Tibial artery (tissue), 4 donors: ENCODE data around the gene ZNF280C.

Source experiments
- DNase-seq, 2 donors: peaks; one replicate each; pipeline ENCODE4 v3.0.0-alpha.2; 2019
- H3K27ac ChIP-seq, 2 donors: fragments of 200-600 bp; sonication (generic) in 1 of 2; 1 replicate in 1 of 2; 2 replicates in 1 of 2; pipeline ENCODE4 v1.5.1; 2018 to 2019; ENCODE audit warnings: mild to moderate bottlenecking in 1 of 2
- H3K27me3 ChIP-seq, 2 donors: fragments of 200-600 bp; sonication (generic) in 1 of 2; one replicate each; pipeline versions ENCODE4 v1.5.1 to v1.6.0; 2016 to 2019
- H3K36me3 ChIP-seq, 3 donors: fragments of 200-600 bp; sonication (generic) in 2 of 3; one replicate each; pipeline ENCODE4 v1.5.1; 2016 to 2019; ENCODE audit warnings: mild to moderate bottlenecking in 2 of 3
- H3K4me1 ChIP-seq, 4 donors: fragments of 200-600 bp; sonication (generic) in 2 of 4; 1 replicate in 3 of 4; 2 replicates in 1 of 4; pipeline ENCODE4 v1.5.1; 2016 to 2019
- H3K4me3 ChIP-seq, 2 donors: fragments of 200-600 bp; sonication (generic) in 1 of 2; 1 replicate in 1 of 2; 2 replicates in 1 of 2; pipeline ENCODE4 v1.5.1; 2018 to 2019; ENCODE audit warnings: mild to moderate bottlenecking in 2 of 2
- H3K9me3 ChIP-seq, 3 donors: fragments of 200-600 bp; sonication (generic) in 1 of 3; one replicate each; pipeline ENCODE4 v1.5.1; 2016 to 2019
- intact Hi-C: fragments of 100-400 bp; cut with DNase I; formaldehyde crosslinking; loops from one replicate; pipeline ENCODE4 v1.15.0; 2023; ENCODE audit warnings: low total_unique reads
- TF ChIP-seq, protein P1 (sequence below), 2 experiments: fragments of 200-600 bp in 1 of 2; fragments of 450-650 bp in 1 of 2; IDR thresholded peaks; one replicate each; pipeline ENCODE4 v1.5.1; 2017 to 2019; ENCODE audit warnings: antibody characterized with exemption in 2 of 2, mild to moderate bottlenecking in 1 of 2, moderate library complexity in 1 of 2

Gene ZNF280C

DNA sequence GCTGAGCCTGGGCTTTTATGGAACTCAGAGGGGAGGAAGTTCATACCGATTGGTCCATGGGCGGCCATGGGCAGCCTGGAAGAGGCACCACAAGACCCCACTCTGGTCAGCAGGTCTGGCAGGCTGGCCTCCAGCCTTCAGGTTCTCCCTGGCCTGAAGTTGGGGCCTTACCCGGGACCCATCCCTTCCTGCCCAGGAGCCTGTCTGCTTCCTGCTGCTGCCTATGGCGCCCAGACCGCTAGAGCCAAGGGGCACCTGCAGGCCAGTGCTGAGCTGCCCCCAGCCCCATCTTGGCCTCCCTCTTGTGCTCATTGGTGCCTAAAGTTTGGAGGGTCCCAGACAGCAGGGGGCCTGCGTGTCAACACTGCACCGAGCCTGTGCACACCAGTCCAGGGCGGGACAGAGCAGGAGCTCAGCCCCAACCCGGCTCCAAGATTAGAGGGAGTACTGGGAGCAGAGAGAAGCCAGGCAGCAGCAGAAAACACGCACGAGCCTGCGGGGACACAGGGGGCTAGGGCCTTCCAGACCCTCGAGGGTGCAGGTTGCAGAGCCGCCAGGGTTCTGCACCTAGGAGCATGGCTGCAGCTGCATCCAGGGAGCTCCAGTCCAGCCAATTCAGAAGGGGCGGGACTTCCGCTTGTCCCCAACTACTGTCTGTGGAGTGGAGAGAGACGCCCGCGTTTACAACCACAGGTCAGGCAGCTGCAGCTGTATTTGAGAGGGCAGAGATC, 30.7 kb upstream of the ZNF280C start:
- intact Hi-C loops, result no loop called here
- peaks cover 0 to 9% (median 0%) of the 10 kb centered on the region in 4 donors for H3K4me1 ChIP-seq
- H3K36me3 ChIP-seq, result no peaks in the 10 kb centered on the region
- TF ChIP-seq, protein P1, sequence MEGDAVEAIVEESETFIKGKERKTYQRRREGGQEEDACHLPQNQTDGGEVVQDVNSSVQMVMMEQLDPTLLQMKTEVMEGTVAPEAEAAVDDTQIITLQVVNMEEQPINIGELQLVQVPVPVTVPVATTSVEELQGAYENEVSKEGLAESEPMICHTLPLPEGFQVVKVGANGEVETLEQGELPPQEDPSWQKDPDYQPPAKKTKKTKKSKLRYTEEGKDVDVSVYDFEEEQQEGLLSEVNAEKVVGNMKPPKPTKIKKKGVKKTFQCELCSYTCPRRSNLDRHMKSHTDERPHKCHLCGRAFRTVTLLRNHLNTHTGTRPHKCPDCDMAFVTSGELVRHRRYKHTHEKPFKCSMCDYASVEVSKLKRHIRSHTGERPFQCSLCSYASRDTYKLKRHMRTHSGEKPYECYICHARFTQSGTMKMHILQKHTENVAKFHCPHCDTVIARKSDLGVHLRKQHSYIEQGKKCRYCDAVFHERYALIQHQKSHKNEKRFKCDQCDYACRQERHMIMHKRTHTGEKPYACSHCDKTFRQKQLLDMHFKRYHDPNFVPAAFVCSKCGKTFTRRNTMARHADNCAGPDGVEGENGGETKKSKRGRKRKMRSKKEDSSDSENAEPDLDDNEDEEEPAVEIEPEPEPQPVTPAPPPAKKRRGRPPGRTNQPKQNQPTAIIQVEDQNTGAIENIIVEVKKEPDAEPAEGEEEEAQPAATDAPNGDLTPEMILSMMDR (IDR thresholded peaks at IDR 0.05), result no peak
- no peak overlapping the region for H3K27ac ChIP-seq
- H3K4me3 ChIP-seq, result no peak overlapping the region
- DNase-seq, result no peak
- no peaks in the 10 kb centered on the region for H3K9me3 ChIP-seq
- H3K27me3 ChIP-seq, result no peaks in the 10 kb centered on the region

DNA sequence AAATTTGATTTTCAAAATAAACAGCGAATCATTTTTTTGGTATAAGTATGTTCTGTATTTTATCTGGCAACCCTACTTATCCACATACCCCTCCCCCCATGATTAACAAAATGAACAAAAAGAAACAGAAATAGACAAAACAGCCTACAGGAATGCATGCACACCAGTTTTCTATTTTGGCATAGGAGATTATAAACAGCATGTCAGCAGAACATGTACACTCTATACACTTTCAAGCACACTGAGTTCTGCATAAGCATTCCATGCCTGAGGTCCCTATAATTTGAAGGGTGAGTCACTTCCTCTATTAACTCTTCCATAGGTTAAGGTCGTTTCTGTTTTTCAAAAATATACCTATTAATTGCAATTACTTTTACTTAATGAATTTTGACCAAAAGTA, 28.0 kb upstream of the ZNF280C start:
- intact Hi-C loops, result no loop called here
- Histone ChIP-seq H3K27me3 (no peaks in the 10 kb centered on the region), H3K27ac (no peak overlapping the region), H3K36me3 (no peaks in the 10 kb centered on the region), H3K4me1 (peaks cover 0 to 9% (median 0%) of the 10 kb centered on the region in 4 donors), H3K9me3 (no peaks in the 10 kb centered on the region), H3K4me3 (no peak overlapping the region)
- TF ChIP-seq, protein P1 (IDR thresholded peaks at IDR 0.05), result no peak
- no peak for DNase-seq

DNA sequence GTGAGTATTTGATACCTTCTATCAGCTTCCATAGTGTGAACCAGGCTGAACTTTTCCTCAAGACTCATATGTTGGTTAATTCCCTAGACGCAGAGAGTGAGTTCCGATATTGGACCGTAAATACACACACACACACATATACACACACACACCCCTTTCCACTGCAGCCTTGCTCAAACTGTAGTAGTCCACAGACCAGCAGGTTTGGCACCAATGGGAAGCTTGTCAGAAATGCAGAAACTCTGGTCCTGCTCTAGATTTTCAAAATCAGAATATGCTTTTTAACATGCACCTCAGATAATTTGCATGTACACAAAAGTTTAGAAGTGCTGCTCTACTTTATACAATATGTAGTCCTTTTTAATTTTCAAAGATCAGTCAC, 27.6 kb upstream of the ZNF280C start:
- Histone ChIP-seq H3K9me3 (no peaks in the 10 kb centered on the region), H3K27me3 (no peaks in the 10 kb centered on the region), H3K27ac (no peak overlapping the region), H3K4me3 (no peak overlapping the region), H3K4me1 (peaks cover 0 to 9% (median 0%) of the 10 kb centered on the region in 4 donors), H3K36me3 (no peaks in the 10 kb centered on the region)
- intact Hi-C loops, result no loop called here
- TF ChIP-seq, protein P1 (IDR thresholded peaks at IDR 0.05), result no peak
- no peak for DNase-seq

DNA sequence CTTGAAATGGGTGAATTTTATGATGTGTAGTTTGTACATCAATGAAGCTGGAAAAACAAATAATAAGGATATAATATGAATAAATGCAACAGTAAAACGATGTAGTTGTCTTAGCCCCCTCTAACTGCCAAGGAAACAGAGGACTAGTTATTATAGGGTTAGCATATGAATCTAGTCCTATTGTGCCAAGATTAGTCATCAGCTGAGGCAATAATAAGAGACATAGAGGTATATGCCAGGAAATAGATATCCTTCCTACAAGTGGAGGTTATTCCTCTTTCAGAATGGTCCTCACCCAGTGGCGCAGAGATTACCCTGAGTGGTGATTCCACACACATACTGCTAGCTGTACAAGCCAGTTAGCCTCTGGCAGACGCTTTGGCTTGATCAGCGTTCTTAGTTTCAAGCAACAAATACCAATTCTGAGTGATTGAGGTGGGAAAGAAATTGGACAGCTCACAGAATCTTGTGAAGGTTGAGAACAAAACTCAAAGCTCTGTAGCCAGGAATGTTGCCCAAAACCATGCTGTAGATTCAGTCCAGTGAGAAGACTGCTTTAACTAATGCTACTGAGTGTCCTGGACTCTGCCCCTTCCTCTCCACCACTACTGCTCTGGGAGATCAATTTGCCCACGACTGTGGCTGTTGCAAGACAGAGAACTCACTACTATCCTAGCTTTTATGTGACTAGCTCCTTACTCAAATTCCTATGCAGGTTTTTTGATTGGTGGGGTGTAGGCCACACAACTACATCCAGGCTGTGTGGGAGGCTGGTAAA, 27.0 kb upstream of the ZNF280C start:
- DNase-seq, result no peak
- no peaks in the 10 kb centered on the region for H3K36me3 ChIP-seq
- H3K9me3 ChIP-seq, result no peaks in the 10 kb centered on the region
- peaks cover 0 to 9% (median 0%) of the 10 kb centered on the region in 4 donors for H3K4me1 ChIP-seq
- TF ChIP-seq, protein P1 (IDR thresholded peaks at IDR 0.05), result no peak
- intact Hi-C loops, result no loop called here
- no peaks in the 10 kb centered on the region for H3K27me3 ChIP-seq
- H3K27ac ChIP-seq, result no peak overlapping the region
- no peak overlapping the region for H3K4me3 ChIP-seq

DNA sequence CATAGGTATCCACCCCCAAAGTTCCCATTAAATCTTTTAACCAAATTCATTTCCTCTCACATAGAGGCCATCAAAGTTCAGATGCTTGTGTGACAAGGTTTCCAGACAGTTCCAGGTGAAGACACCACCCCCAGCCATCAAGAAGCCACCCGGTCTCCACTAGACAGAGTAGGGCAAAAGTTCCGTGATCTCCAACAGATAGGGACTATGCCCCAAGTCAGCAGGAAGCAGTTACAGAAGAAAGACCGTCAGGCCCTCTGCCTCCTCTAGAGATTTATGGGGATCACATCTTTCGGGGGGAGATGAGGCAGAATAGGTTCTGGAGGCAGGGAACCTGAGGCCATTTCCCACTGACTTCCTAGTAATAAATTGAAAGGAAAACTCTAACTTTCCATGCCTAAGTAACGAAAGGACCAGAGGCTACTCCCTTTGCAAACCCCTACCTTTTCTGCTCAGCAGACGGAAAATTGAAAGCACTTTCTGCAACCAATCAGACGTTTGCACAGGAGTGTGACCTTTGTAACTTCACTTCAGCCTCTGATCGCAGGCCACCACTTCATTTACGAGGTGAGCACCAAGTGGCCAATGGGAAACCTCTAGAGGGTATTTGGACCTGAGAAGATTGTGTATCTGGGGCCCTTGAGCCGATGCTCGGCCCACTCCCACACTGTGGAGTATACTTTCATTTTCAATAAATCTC, 18.5 kb upstream of the ZNF280C start:
- Histone ChIP-seq H3K4me1 (no peaks in the 10 kb centered on the region), H3K4me3 (no peak overlapping the region), H3K27me3 (no peaks in the 10 kb centered on the region), H3K27ac (no peak overlapping the region), H3K36me3 (no peaks in the 10 kb centered on the region), H3K9me3 (no peaks in the 10 kb centered on the region)
- TF ChIP-seq, protein P1 (IDR thresholded peaks at IDR 0.05), result no peak
- DNase-seq, result no peak
- intact Hi-C loops, result no loop called here
